HG03575 (cell line): ENCODE data around the gene FGGY.
"Not testable (repeated sequence)": the region's sequence is repeated elsewhere in the genome, so short reads cannot be mapped to it uniquely, and the experiment has no call there.

Experiments
- ATAC-seq: cut with Tn5 transposase; IDR thresholded peaks from one replicate; pipeline ENCODE4 v1.9.1; 2021; ENCODE audit not compliant: unreplicated experiment, insufficient number of reproducible peaks, low FRiP score; ENCODE audit errors: extremely low read depth

Gene FGGY

DNA sequence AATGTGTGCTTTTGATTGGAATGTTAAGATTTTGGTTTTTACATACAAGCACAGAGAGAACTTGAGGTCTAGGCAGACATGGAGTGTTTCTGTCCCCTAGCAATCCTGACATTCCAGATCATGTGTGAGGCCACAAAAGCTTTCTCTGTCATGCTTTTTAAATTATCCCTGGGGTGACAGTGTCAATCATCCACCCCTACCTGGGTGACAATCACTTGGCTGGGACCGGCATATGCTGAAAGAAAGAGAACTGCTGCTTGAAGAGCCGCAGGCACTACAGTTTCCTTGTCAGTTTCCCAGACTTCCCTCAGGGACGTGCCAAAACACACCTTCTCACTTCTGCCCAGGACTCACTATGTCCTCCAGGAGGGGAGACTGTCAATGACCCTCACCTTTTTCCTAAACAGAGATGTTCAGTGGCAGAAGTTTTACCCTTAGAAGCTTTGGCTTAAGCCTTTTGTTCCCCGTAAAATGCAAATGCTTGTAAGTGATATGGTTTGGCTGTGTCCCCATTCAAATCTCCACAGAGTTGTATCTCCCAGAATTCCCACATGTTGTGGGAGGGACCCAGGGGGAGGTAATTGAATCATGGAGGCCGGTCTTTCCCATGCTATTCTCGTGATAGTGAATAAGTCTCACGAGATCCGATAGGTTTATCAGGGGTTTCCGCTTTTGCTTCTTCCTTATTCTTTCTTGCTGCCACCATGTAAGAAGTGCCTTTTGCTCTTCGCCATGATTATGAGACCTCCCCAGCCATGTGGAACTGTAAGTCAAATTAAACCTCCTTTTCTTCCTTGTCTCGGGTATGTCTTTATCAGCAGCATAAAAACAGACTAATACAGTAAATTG, 217.4 kb downstream of the FGGY start:
- no peak for ATAC-seq

DNA sequence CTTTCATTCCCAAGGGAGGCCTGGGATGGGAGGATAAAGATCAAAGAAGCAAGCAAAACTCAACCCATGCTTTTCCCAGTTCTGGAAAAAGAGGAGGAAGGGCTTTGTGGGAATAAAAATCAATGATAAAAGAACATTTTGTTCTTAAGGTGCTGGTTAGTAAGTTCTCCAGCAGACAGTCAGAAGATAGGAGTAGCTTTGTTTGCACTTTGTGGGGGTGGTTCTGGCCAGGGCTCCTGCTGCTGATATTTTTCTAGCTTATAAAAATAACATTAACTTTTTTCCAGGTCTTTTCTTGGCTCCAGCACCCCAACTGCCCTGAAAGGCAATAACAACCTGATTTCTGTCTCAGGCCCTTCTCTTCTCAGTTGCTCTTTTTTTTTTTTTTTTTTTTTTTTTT, 220.0 kb downstream of the FGGY start:
- ATAC-seq = no peak

DNA sequence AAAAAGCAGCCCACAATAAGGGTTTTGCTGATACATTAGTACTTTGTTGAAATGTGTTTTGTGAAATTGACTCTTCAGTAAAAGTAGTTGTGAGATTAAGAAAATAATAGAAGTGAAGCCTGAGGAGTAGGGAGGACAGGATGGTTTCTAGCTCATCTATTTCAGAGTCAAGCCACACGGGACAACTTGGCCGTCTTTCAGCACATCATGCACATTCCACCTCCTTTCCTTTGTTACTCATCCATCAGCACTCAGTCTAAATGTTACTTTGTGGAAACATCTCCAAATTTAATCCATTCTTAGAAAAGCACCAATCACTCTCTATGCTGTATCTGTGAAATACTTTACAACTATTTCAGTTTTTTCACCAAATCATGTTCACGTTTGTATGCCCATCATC, 223.3 kb downstream of the FGGY start:
- no peak for ATAC-seq

DNA sequence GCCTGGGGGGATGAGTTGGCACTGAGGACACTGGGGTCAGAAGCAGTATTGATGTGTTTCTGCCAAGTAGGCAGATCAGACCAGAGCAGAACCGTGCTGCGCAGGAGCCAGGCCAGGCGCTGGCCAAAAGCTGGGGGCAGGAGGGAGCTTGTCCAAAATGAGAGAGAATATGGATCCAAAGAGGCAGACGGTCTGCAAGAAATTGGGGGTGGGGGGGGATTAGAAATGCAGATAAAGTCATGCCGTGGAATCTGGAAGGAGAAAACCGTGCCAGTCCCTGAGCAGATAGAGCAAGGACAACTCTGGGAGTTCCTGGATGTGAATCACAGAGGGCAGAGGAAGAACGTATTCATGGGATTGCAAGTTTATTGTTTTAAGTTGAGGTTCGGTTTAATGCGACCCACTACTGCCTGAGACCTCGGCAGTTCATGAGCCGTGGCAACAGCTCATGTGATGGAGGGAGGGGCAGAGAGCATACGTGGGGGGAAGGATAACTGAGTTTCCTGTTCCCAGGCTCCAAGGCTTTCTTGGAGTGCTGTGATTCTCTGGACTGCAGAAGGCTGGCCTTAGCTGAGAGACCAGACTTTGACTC, 224.0 kb downstream of the FGGY start:
- ATAC-seq = no peak

DNA sequence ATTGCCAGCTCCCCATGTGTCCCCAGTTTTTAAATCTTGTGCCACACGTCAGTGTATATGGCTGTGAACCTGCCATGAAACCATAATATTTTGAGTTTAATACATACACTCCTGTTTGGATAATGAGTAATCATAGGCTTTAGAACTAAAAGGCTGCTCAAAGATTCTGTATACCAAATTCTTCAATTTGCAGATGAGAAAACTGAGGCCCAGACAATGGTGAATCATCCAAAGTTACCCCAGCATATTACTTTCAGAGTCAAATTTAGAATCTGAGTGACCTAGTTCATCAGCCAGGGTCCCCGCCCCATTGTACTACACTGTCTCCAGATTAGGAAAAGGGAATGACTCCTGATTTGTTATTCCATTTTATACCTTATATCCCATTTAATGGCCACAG, 224.6 kb downstream of the FGGY start:
- no peak for ATAC-seq

DNA sequence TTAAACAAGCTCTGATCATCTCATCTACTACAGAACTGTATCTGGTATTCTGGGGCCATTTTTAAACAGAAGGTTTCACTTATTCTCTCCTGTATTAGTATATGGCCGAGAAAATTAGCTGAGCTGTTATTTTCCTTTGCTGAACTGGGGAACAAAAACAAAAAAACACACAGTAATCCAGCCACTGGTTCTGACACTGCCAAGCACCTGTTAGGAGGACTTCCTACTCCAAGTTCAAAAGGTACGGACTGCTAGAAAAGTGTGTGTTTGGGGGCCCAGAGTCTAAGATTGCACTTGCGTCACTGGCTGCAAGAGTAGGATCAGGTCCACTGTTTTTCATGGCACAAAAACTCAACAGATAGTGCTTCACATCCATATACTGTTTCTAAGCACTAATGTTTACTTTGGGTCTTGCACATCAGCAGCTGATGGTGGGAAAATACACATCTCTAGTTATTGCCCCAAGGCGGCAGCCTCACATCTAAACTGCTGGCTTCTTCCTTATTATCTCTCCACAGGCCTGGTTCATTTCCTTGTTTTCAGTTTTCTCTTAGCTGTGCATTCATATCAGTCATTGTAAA, 226.1 kb downstream of the FGGY start:
- ATAC-seq = no peak

DNA sequence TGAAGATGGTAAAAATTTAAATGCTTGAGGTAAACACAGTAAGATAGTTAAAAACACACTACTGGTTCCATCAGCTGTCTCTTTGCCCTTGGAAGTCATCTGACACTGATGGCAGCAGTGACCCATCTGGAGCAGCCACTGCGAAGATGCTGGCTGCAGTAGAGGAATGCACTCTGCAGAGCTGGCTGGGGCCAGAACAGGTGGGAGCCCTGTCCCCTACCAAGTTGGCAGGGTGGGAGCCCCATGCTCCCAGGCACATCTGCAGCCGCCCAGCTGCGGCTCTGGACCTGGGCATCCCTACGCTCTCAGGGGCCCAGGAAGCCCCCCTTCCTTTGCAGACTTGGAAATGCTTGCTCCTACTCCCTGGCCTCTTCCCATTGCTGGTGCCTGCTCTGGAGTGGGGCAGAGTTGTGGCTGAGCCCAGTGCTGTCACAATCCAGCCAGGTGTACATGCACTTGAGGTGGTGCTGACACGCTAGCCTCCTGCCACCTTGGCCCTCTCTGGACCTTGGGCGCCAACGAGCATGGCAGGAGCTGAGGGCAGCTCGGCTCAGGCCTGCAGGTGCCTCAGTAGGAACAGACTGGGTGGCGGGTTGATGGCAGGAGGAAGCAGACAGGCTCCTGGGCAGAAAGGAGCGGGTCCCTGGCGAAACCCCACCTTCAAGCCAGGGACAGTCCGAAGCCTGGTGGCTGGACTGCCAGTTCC, 227.0 kb downstream of the FGGY start:
- ATAC-seq = no peak

DNA sequence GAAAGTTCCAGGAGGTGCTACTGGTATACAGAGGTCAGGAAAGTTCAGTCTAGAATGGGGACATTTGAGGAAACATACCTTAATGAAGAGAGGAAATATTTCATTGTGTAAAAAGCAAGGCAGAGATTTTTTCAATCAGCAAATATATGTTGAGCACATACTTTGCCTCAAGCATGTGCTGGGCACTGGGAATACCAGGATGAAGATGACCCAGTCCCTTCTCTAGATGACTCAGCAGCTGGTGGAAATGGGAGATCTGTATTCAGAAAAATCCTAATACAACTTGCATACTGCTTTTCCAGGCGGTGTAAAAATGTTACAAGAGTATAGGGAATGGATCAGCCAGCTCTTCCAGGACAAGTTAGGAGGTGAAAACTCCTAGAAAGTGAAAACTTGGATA, 229.3 kb downstream of the FGGY start:
- no peak for ATAC-seq

DNA sequence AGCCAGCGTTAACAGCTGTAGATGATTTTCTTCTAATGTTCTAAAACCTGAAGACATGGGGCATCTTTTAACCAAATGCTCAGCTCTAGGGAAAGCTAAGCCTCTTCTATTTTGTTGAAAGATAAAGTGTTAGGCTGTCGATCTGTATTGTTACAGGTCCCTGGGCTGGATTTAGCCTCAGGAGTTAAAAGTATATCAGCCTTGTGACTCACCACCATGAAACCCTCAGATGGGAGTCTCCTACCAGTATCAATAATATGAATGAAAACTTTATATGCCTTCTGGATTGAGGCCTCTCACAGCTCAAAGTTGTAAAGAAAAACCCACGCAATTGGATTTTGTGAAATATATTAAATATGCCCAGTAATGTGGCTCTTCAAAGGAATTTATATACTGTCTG, 231.6 kb downstream of the FGGY start:
- no peak for ATAC-seq

DNA sequence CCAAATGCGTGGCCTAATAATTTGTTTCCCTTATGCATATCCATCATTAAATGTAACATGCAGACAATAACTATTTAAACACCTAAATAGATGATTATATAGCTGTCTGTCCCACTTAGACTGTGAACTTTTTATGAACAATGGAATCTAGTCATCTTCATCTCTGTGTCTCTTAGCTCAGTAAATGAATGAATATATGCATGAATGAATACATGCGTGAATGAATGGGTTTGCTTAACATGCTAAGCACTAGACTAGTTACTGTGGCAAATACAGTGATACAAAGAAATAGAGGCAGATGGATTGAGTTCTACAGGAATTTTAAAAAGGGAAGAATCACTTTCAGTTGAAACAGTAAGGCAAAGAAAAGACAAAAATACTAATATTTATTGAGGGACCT, 232.0 kb downstream of the FGGY start:
- no peak for ATAC-seq

DNA sequence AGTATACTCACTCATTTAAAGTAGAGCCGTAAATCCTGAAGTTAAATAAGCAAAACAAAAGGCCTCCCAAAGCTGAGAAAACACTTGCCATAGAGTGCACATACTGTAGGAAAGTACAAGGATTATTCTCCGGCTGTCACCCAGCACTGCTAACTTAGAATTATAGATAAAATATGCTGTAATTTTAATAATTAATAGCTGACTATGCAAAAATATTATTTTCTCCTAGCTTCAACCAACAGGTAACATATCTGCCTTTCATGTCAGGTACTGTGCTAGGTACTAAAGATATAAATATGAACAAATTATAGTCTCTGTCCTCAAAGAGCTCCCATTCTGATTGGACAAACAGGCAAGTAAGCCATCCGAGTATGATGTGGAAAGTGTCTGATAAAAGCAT, 233.2 kb downstream of the FGGY start:
- ATAC-seq = no peak

DNA sequence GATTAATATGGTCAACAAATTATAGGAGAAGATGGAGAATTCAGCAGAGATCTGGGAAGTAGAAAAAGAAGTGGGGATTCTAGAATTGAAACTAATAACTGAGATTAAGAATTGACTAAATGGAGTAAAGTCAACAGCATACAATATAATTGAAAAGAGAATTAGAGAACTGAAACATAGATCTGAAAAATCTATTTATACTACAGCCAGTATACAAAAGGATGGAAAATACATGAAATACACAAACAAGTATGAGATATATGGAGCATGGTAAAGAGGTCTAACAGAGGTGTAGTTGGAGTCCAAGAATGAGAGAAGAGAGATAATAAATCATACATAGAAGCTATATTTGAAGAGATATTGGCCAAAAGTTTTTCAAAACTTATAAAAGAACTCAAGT, 235.2 kb downstream of the FGGY start:
- no peak for ATAC-seq

DNA sequence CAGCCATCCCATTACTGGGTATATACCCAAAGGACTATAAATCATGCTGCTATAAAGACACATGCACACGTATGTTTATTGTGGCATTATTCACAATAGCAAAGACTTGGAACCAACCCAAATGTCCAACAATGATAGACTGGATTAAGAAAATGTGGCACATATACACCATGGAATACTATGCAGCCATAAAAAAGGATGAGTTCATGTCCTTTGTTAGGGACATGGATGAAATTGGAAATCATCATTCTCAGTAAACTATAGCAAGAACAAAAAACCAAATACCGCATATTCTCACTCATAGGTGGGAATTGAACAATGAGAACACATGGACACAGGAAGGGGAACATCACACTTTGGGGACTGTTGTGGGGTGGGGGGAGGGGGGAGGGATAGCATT, 241.6 kb downstream of the FGGY start:
- not testable (repeated sequence) for ATAC-seq

DNA sequence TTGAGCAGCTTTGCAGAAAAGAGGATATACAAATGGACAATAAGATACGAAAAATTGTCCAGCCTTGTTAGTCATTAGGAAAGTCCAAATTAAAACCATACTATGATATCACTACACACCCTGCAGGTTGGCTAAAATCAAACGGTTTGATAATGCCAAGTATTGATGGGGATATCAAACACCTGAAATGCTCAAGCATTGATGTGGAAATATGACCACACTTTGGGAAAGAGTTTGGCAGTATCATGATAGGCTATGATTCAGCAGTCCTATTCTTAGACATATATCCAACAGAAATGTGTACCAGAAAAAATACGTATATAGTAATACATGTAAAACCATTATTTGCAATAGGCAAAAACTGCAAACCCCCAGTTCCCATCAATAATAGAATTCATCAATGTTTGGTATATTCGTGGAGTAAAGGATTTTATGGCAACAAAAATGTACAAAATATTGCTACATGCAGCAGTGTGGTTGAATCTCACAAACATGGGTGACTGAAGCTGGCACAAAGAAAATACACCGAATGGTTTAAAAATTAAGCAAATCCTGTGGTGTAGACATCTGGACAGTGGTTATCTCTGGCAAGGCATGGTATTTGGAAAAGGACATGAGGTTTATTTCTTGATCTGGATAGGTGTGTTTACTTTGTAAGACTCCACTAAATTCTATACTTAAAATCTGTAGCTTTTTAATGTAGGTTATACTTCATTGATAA, 243.2 kb downstream of the FGGY start:
- no peak for ATAC-seq

DNA sequence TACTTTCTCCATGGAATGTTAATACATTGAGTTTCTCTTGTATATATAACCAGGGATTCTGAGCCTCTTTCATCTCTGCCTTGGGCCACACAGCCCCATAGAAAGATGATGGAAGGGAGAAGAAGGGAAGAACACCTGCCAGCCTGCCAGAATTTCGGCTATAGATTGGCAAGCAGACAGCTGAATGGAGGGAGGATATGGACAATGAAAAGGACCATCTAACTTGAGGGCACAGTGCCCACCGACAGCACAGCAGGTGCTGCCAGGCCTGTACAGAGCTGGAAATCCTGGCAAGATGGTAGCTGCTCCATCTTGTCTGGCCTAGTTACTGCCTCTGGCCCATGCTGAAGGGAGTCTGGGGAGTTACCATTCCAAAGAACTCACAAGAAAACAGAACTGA, 244.3 kb downstream of the FGGY start:
- ATAC-seq = no peak

DNA sequence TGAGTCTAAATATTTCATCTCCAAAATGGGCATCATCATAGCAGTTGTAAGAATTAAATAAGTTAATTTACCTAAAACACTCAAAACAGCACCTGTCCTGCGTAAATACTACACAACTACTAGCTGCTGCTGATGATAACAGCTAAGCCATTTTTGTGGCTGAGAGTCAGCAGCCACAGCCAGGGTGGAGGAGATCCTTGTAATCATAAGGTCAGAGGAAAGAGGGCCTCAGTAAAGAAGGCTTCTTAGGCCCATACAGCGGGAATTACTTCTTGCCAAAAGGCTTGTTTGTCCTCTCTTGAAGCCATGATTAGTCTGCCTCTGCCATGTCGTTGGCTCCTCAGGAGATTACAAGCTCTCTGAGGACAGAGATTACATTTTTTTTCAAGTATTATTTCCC, 245.0 kb downstream of the FGGY start:
- no peak for ATAC-seq

DNA sequence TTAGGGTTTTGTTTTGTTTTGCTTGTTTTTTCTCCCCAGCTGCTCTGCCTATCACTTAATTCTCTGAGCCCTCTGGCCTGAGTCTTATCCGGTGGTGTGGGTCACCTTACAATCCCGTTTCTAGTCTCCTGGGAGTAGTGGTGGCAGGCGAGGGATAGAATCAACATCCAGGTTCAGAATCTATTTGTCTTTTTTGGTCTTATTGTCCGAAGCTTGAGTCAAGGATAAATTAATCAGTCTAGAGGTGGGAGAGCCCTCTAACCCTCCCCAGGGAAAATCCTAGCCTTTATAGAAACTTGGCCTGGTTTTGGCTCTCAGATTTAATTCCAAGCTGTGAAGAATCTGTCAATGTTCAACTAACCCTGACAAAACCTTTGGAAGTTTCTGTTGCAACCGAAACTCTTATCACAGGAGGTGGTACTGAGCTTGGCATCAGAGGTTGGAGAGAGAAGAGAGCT, 246.3 kb downstream of the FGGY start:
- no peak for ATAC-seq

DNA sequence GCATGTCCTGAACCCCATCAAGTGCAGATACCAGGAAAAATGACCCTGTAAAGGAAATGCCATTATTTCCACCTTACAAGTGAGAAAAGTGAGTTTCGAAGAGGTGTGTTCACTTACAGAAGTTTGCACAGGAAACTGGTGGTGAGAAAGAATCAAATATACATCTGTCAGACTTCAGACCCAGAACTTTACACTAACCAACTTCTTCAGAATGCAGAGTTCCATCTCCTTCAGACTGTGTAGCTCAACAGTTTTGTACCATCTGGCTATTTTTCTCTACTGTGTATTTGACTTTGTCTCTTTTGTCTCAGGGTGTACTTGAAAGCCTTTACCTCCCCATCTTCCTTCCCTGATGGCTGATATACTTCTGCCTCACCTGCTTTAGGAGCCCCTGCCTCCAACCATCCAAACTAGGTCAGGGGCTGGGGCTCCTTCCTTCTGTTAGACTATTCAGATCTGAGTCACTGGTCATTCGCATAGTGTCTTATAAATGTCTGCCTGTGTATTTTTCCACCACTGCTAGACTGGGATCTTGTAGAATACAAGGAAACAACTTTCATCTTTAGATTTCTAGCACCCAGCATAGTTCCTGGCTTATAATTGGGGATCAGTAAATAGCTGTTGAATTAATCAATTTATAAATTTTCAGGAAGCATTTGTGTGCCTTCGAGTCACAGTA, 247.9 kb downstream of the FGGY start:
- no peak for ATAC-seq

DNA sequence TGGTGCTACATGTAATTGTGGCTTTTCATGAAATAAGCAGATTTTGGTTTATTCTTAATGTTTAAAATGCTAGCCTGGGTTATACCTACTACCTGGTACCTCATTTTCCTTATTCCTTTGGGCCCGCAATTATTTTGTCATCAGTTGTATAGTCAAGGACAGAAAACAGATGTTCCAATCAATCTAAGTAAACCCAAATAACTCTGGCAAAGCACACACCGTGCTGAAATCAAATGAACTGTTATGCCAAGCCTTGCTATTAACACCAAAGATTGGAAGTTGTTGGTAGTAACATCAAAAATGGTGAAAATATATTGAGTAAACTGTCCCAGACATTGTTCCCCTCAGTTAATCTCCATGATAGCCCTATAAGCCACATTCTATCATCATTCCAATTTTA, 248.9 kb downstream of the FGGY start:
- ATAC-seq = no peak
